WERI-Rb-1 (cell line): ENCODE data around the gene ZC3H10.

Experiments
- DNase-seq: peaks from one replicate; pipeline ENCODE4 v3.0.0-alpha.2; 2020
- H3K27ac ChIP-seq: fragments of 250-450 bp; sonication (Bioruptor Pico); 2 replicates; pipeline ENCODE4 v1.5.1; 2020; ENCODE audit warnings: mild to moderate bottlenecking, moderate library complexity
- H3K27me3 ChIP-seq: fragments of 250-450 bp; sonication (Bioruptor Pico); 2 replicates; pipeline ENCODE4 v1.5.1; 2021; ENCODE audit warnings: mild to moderate bottlenecking, low read depth, moderate library complexity; ENCODE audit not compliant: insufficient read depth, severe bottlenecking
- H3K36me3 ChIP-seq: fragments of 250-450 bp; sonication (Bioruptor Pico); 2 replicates; pipeline ENCODE4 v1.5.1; 2020; ENCODE audit warnings: mild to moderate bottlenecking, moderate library complexity
- H3K4me3 ChIP-seq: 2 replicates; pipeline ENCODE4 v1.5.1; 2011; ENCODE audit warnings: low read depth, mild to moderate bottlenecking, control low read depth, low read length
- H3K9me3 ChIP-seq: fragments of 250-450 bp; sonication (Bioruptor Pico); 2 replicates; pipeline ENCODE4 v1.5.1; 2021; ENCODE audit warnings: mild to moderate bottlenecking, moderate library complexity; ENCODE audit not compliant: severe bottlenecking
- TF ChIP-seq, protein P1 (sequence below): IDR thresholded peaks from 2 replicates; pipeline ENCODE4 v1.5.1; 2011; ENCODE audit warnings: low read depth, mild to moderate bottlenecking, control low read depth, inconsistent platforms, low read length

ZC3H10 gene

DNA sequence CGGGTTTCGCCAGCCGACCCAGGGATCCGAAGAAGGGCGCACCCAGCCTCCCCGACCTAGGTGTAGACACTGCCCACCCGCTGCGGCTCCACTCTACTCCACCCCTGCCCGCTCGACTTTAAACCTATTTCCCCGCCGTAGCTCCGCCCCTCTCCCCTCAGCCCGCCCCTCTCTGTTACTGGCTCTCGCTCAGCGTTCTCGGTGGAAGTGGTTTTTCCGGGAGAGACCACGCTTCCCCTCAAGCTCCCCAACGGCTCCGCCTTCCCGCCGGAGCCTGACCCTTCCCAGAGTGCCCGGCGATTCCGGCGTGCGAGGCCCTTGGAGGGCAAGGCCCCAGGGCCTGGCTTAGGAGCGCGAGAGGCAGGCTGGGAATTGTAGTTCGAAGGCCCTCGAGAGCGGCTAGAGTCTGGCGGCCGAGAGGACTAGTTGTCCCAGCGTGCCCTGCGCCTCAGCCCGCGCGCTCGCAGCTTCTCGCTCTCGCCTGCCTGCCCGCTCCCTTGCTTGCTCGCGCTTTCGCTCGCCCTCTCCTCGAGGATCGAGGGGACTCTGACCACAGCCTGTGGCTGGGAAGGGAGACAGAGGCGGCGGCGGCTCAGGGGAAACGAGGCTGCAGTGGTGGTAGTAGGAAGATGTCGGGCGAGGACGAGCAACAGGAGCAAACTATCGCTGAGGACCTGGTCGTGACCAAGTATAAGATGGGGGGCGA lies 13.8 kb upstream of the ZC3H10 start, which contains the start of gene PA2G4:
TSS of gene PA2G4 (plus strand) at position 451 of the 706 bp plus-strand sequence. CDS start at position 630, 179 bp downstream.
- H3K4me3 ChIP-seq = peak within 1 kb of the TSS; percentile 70
- peak within 1 kb of the TSS; percentile 93 for H3K27ac ChIP-seq
- no peaks in the 10 kb centered on the region for H3K9me3 ChIP-seq
- no peaks in the 10 kb centered on the region for H3K27me3 ChIP-seq
- TF ChIP-seq, protein P1, sequence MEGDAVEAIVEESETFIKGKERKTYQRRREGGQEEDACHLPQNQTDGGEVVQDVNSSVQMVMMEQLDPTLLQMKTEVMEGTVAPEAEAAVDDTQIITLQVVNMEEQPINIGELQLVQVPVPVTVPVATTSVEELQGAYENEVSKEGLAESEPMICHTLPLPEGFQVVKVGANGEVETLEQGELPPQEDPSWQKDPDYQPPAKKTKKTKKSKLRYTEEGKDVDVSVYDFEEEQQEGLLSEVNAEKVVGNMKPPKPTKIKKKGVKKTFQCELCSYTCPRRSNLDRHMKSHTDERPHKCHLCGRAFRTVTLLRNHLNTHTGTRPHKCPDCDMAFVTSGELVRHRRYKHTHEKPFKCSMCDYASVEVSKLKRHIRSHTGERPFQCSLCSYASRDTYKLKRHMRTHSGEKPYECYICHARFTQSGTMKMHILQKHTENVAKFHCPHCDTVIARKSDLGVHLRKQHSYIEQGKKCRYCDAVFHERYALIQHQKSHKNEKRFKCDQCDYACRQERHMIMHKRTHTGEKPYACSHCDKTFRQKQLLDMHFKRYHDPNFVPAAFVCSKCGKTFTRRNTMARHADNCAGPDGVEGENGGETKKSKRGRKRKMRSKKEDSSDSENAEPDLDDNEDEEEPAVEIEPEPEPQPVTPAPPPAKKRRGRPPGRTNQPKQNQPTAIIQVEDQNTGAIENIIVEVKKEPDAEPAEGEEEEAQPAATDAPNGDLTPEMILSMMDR = no peak
- DNase-seq = peak; percentile 99
- peaks cover 45% of the 10 kb centered on the region for H3K36me3 ChIP-seq

DNA sequence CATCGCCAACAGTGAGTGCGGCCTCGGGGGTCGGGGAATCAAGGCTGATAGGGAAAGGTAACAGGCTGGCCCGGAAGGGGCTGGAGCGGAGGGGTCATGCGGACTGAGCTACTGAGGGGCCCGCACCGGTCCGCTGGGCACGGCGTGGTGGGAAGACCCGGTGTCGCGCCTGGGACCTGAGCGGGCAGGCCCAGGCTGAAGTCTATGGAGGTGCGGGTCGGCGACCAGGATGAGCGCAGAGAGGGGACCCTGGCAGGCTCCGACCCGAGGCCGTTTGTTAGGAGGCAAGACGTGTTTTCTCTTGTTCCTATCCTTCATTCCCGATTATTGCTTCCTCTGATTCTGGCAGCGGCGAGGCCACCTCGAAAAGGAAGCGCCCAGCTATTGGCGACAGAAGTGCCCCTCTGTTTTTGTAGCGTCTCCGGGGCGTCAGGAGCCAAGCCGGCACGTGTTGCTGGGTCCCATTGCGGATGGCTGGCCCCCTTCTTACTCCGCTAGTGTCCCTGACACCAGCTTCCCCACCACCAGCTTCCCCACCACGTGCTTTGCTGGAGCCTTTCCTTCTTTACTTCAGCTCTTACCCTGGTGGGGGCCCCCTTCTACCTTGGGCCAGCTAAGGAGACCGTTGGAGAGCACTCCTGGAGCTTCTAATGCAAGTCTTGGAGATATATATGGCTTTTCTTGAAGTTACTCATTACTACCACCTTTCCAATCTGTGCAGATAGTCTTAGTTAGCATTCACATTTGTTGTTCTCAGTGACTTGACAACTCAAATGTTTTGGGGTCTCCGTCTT lies 13.1 kb upstream of the ZC3H10 start:
- peak overlapping the region; percentile 93 for H3K27ac ChIP-seq
- TF ChIP-seq, protein P1 = no peak
- no peaks in the 10 kb centered on the region for H3K9me3 ChIP-seq
- H3K27me3 ChIP-seq = no peaks in the 10 kb centered on the region
- H3K36me3 ChIP-seq = peaks cover 53% of the 10 kb centered on the region
- H3K4me3 ChIP-seq = peak overlapping the region; percentile 70
- no peak for DNase-seq

DNA sequence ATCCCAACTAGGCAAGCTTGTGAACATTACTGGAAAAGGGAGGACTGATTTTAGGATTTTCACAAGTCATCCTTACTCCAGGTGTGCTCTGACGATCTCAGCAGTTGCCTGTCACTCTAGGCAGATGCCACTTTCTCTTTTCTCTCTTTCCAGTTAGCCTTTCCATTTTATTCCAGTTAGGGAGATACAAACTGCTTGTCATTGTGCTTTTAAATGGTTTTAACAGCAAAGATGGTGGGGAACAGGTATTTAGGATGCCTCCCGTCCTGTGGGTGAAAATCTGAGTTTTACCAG lies 12.5 kb upstream of the ZC3H10 start:
- no peaks in the 10 kb centered on the region for H3K27me3 ChIP-seq
- no peak for DNase-seq
- H3K9me3 ChIP-seq = no peaks in the 10 kb centered on the region
- peaks cover 58% of the 10 kb centered on the region for H3K36me3 ChIP-seq
- peak overlapping the region; percentile 70 for H3K4me3 ChIP-seq
- TF ChIP-seq, protein P1 = no peak
- peak overlapping the region; percentile 93 for H3K27ac ChIP-seq

DNA sequence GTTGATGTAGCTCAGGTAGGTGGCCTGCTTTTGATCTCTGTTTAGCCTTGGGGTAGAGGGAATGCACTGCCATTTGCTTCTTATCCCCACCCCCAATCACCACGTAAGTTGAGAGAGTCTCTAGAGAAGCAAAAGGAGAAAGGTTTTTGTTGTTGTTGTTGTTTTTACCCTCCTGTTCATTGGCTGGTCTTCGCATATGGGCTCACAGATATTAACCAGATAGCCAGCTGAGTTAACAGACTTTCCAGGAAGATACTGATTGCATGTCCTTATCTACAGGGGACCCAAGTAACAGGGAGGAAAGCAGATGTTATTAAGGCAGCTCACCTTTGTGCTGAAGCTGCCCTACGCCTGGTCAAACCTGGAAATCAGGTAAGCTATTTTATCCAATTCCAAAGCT lies 10.8 kb upstream of the ZC3H10 start:
- H3K36me3 ChIP-seq = peaks cover 75% of the 10 kb centered on the region
- H3K4me3 ChIP-seq = no peak overlapping the region
- TF ChIP-seq, protein P1 = no peak

DNA sequence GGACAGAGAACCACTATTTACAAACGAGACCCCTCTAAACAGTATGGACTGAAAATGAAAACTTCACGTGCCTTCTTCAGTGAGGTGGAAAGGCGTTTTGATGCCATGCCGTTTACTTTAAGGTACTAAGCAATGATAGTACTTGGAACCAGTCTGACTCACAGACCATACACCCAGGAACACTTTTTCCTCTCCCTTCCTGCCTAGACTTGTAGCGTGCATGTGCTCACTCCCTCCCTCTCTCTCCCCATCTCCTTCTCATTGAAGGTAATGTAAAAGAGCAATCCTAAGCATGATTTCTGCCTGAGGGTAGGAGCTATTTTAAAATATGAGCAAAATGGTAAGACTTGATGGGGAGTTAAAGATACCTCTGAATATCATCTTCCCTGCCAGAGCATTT lies 7.5 kb upstream of the ZC3H10 start:
- Histone ChIP-seq H3K4me3 (no peak overlapping the region), H3K9me3 (peaks cover 3% of the 10 kb centered on the region), H3K36me3 (peaks cover 85% of the 10 kb centered on the region), H3K27me3 (no peaks in the 10 kb centered on the region), H3K27ac (no peak overlapping the region)
- DNase-seq = no peak
- TF ChIP-seq, protein P1 = no peak

More for the DNA sequence above, 10.8 kb upstream of the ZC3H10 start:
- Histone ChIP-seq H3K27me3 (no peaks in the 10 kb centered on the region), H3K27ac (no peak overlapping the region), H3K9me3 (no peaks in the 10 kb centered on the region)
- DNase-seq = no peak
